Transverse colon (tissue), 4 donors: ENCODE measurements around the gene GGTLC1. TPM values are rescaled to one million over a fixed set of nuclear protein-coding genes. Genes with fewer than 3 reads are reported as not detected.

Source experiments
- DNase-seq: peaks from one replicate; pipeline ENCODE4 v3.0.0-alpha.2; 2019
- H3K27ac ChIP-seq, 4 donors: fragments of 200-600 bp; sonication (generic); 2 replicates each; pipeline ENCODE4 v1.5.1; 2016 to 2018; ENCODE audit warnings: inconsistent platforms in 4 of 4
- H3K27me3 ChIP-seq: fragments of 200-600 bp; sonication (generic); 2 replicates; pipeline ENCODE4 v1.5.1; 2017; ENCODE audit warnings: inconsistent platforms
- H3K36me3 ChIP-seq, 4 donors: fragments of 200-600 bp; sonication (generic); 2 replicates each; pipeline ENCODE4 v1.5.1; 2017 to 2019; ENCODE audit warnings: inconsistent platforms in 4 of 4
- H3K4me1 ChIP-seq, 4 donors: fragments of 200-600 bp; sonication (generic); 2 replicates each; pipeline ENCODE4 v1.5.1; 2017 to 2020; ENCODE audit warnings: inconsistent platforms in 4 of 4
- H3K4me3 ChIP-seq, 4 donors: fragments of 200-600 bp; sonication (generic); 1 replicate in 1 of 4; 2 replicates in 3 of 4; pipeline versions ENCODE4 v1.5.1 to v1.6.1; 2017 to 2019; ENCODE audit warnings: inconsistent platforms in 4 of 4
- H3K9me3 ChIP-seq, 2 donors: fragments of 200-600 bp; sonication (generic); 2 replicates each; pipeline ENCODE4 v1.5.1; 2017 to 2019; ENCODE audit warnings: inconsistent platforms in 2 of 2
- EP300 ChIP-seq: sonication (generic); formaldehyde crosslinking; IDR thresholded peaks from one replicate; pipeline ENCODE4 v1.6.1; 2017; ENCODE audit warnings: antibody characterized with exemption, low read depth
- POLR2A ChIP-seq: fragments of 450-650 bp; IDR thresholded peaks from one replicate; pipeline ENCODE4 v1.6.1; 2016; ENCODE audit warnings: antibody characterized with exemption, mild to moderate bottlenecking, moderate library complexity
- POLR2AphosphoS5 ChIP-seq, 3 donors: sonication (generic); formaldehyde crosslinking; IDR thresholded peaks; one replicate each; pipeline ENCODE4 v1.6.1; 2016; ENCODE audit warnings: antibody characterized with exemption in 3 of 3
- WGBS, 2 donors: methylation state at CpG; one replicate each; pipeline ENCODE4 v1.1.5; 2018; ENCODE audit warnings: low coverage in 1 of 2; 5-methylcytosine and 5-hydroxymethylcytosine counted together
- in situ Hi-C, 4 donors: fragments of 200-750 bp; cut with MboI; loops; one replicate each; pipeline versions ENCODE4 v1.15.0 to v1.15.1; 2017; ENCODE audit warnings: low sequenced_read_pairs in 3 of 4, low pct_ligation_motif_present in 1 of 4, low pct_unique_long_range_greater_than_20kb in 1 of 4
- intact Hi-C: fragments of 100-400 bp; cut with DNase I; formaldehyde crosslinking; loops from one replicate; pipeline ENCODE4 v1.15.1; 2023; ENCODE audit warnings: low total_unique reads
- total RNA-seq, 4 donors: library from RNA; depleted of rRNA; stranded (reverse); fragments of >200 nt; gene quantifications; one replicate each; pipeline ENCODE4 v1.1.0, GENCODE V29; 2016
- TF ChIP-seq, protein P1 (sequence below), 5 experiments: fragments of 200-600 bp in 3 of 5; fragments of 450-650 bp in 2 of 5; sonication (generic) in 3 of 5; IDR thresholded peaks; 1 replicate in 2 of 5; 2 replicates in 3 of 5; pipeline ENCODE4 v1.5.1; 2016 to 2017; ENCODE audit warnings: antibody characterized with exemption in 5 of 5, inconsistent platforms in 3 of 5, mild to moderate bottlenecking in 2 of 5, moderate library complexity in 1 of 5

Gene GGTLC1
- not detected for total RNA-seq

DNA sequence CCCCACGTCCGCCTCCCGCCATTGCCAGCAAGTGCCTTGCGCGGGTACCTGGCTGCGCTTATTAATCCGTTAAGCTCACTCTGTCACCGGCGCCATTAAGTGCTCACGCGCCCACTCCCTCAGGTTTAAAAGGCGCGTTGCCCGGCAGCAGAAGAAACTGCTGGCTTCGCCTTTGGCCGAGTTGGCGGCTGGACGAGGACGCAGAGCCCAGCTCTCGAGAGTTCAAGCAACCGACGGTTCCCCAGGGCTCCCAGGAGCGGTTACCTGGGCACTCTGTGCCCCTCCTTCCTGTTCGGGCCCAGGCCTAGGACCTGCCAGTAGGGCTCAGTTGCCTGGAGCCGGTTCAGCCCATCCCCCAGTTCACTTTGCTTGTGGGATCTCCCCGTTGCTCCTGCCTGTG is at the start of gene GGTLC1:
Gene GGTLC1 (minus strand): TSS at position 219 of the 400 bp plus-strand sequence. CDS start 2,168 bp downstream, outside the sequence.
- Histone ChIP-seq H3K36me3 (no peaks in the 10 kb centered on the region), H3K27ac (no peak within 1 kb of the TSS), H3K27me3 (no peaks in the 10 kb centered on the region), H3K4me3 (no peak within 1 kb of the TSS), H3K9me3 (no peaks in the 10 kb centered on the region), H3K4me1 (no peaks in the 10 kb centered on the region)
- 94% methylated on average over 26 of the region's 26 CpGs; no CpG with 5 or more reads in 1 of the 2 donors for WGBS, 2 donors
- TF ChIP-seq POLR2A (no peak), POLR2AphosphoS5 (IDR thresholded peaks at IDR 0.05) (no peak), EP300 (no peak)
- TF ChIP-seq, protein P1, sequence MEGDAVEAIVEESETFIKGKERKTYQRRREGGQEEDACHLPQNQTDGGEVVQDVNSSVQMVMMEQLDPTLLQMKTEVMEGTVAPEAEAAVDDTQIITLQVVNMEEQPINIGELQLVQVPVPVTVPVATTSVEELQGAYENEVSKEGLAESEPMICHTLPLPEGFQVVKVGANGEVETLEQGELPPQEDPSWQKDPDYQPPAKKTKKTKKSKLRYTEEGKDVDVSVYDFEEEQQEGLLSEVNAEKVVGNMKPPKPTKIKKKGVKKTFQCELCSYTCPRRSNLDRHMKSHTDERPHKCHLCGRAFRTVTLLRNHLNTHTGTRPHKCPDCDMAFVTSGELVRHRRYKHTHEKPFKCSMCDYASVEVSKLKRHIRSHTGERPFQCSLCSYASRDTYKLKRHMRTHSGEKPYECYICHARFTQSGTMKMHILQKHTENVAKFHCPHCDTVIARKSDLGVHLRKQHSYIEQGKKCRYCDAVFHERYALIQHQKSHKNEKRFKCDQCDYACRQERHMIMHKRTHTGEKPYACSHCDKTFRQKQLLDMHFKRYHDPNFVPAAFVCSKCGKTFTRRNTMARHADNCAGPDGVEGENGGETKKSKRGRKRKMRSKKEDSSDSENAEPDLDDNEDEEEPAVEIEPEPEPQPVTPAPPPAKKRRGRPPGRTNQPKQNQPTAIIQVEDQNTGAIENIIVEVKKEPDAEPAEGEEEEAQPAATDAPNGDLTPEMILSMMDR (IDR thresholded peaks at IDR 0.05): no peak
- DNase-seq: no peak
- intact Hi-C loops: no loop called here
- in situ Hi-C loops: no loop called here

DNA sequence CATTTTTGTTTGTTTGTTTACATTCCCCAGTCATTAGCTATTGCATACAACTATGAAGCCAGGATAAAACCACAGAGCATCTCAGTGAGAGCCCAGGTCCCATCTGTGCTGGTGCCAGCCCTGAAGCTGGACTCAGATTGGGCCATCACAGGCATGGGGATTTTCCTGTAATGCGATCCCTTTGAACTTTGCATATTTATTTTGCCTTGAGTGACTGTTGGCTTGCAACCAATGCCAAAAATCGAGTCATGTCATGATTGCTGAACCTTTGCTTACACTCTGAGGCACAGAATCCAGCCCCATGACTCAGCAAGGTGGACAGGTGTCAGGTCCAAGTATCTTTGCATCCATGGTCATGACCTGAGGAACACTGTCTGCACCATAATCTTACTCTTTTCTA is 46.2 kb upstream of the GGTLC1 start:
- Histone ChIP-seq H3K4me1 (no peaks in the 10 kb centered on the region), H3K4me3 (no peak overlapping the region), H3K27me3 (no peaks in the 10 kb centered on the region), H3K9me3 (no peaks in the 10 kb centered on the region), H3K36me3 (no peaks in the 10 kb centered on the region), H3K27ac (no peak overlapping the region)
- TF ChIP-seq POLR2A: no peak
- TF ChIP-seq POLR2AphosphoS5 (IDR thresholded peaks at IDR 0.05): no peak
- in situ Hi-C loops: no loop called here
- no peak for DNase-seq
- WGBS, 2 donors: 38% methylated on average over 2 of the region's 2 CpGs; no CpG with 5 or more reads in 1 of the 2 donors
- intact Hi-C loops: no loop called here

DNA sequence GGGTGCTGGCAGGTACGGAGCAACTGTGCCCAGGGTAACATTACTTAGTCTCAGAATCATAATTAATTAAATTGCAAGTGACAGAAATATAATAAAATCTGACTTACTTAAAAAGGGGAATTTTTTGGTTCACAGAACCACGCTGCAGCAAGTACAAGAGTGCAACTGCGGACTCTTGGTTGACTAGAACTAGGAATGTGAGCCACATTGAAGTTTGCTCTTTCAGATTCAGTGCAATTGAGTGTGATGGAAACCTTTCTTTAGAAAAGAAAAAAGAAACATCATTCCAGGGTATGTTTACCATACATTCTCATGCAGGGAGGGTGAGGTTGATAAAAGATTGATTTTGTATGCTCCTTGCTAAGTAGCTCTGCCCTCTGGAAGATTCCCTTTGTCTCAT is 45.0 kb upstream of the GGTLC1 start:
- Histone ChIP-seq H3K4me3 (no peak overlapping the region), H3K4me1 (no peaks in the 10 kb centered on the region), H3K9me3 (no peaks in the 10 kb centered on the region), H3K27ac (no peak overlapping the region), H3K27me3 (no peaks in the 10 kb centered on the region), H3K36me3 (no peaks in the 10 kb centered on the region)
- intact Hi-C loops (no loop called here), in situ Hi-C loops (no loop called here)
- TF ChIP-seq POLR2AphosphoS5 (IDR thresholded peaks at IDR 0.05): no peak
- TF ChIP-seq, protein P1 (IDR thresholded peaks at IDR 0.05): no peak
- no peak for TF ChIP-seq EP300
- no peak for TF ChIP-seq POLR2A
- DNase-seq: no peak
- 83 to 84% methylated on average over 2 to 3 of the region's 3 CpGs for WGBS, 2 donors

DNA sequence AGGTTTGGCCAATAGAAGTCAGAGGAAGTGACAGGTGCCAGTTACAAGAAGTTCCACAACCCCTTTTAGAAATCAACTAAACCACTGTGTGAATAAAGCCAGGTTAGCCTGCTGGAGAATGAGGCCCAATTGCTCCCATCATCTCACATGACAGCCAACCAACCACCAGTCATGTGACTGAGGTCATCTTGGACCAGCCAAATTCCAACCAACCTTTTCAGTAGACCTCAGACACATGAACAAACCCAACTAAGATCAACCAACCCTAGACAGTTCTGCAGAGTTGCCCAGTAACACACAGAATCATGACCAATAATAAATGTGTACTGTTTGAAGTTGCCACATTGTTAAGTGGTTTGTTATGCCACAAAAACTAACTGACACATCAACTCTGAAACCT is 44.6 kb upstream of the GGTLC1 start:
- Histone ChIP-seq H3K9me3 (no peaks in the 10 kb centered on the region), H3K4me3 (no peak overlapping the region), H3K36me3 (no peaks in the 10 kb centered on the region), H3K27me3 (no peaks in the 10 kb centered on the region), H3K27ac (no peak overlapping the region), H3K4me1 (no peaks in the 10 kb centered on the region)
- no peak for DNase-seq
- in situ Hi-C loops (no loop called here), intact Hi-C loops (no loop called here)
- no peak for TF ChIP-seq POLR2A
- TF ChIP-seq, protein P1 (IDR thresholded peaks at IDR 0.05): no peak
- no peak for TF ChIP-seq EP300
- no peak for TF ChIP-seq POLR2AphosphoS5 (IDR thresholded peaks at IDR 0.05)

DNA sequence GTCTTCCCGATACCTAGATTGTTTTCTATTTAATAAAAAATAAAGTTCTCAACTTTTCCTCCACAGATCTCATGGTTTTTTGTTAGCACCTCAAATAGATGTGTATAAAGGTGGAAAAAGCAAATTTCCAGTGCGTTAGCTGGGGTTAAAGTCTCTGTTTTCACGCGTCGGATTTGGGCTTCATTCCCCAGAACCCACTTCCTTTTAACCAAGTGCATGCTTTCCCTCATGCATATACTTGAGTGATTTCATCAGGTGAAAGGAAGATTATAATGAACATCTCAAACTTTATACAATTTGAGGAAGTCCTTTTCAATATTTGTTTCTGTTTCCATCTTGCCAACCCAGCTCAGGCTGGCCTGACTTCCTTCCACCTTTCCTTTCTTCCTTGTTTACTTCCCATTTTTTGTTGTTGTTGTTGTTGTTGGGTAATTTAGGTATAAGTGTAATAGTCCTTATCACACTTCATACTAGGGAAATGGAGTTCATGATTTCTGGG is 43.9 kb upstream of the GGTLC1 start:
- Histone ChIP-seq H3K9me3 (no peaks in the 10 kb centered on the region), H3K4me1 (no peaks in the 10 kb centered on the region), H3K27ac (no peak overlapping the region), H3K4me3 (no peak overlapping the region), H3K36me3 (no peaks in the 10 kb centered on the region), H3K27me3 (no peaks in the 10 kb centered on the region)
- 80 to 86% methylated on average over 4 to 5 of the region's 5 CpGs for WGBS, 2 donors
- in situ Hi-C loops (no loop called here), intact Hi-C loops (no loop called here)
- TF ChIP-seq POLR2AphosphoS5 (IDR thresholded peaks at IDR 0.05) (no peak), EP300 (no peak), POLR2A (no peak)
- TF ChIP-seq, protein P1 (IDR thresholded peaks at IDR 0.05): no peak
- DNase-seq: no peak
